IMR-90 (cell line): Measurements from ENCODE around the gene ABHD12. TPM values are rescaled to one million over a fixed set of nuclear protein-coding genes. Genes with fewer than 3 reads are reported as not detected.

Source experiments
- ATAC-seq: fragments of 200-7000 bp; cut with Tn5 transposase; 2 replicates; pipeline ENCODE4 v1.9.1; 2020; ENCODE audit warnings: low read depth, mild to moderate bottlenecking, moderate library complexity
- BruUV-seq: library from RNA; stranded (reverse); fragments of 400-500 nt; replicated peaks from 2 replicates; lab custom pipeline; 2021; lab: Mats Ljungman, UMichigan
- CTCF ChIA-PET: fragments of 300-600 bp; formaldehyde crosslinking; extraction: SDS; loops from one replicate; lab custom pipeline; 2021; ENCODE audit warnings: antibody characterized with exemption; lab: Yijun Ruan, JAX
- POLR2A ChIA-PET: fragments of 300-600 bp; sonication (Branson Sonifier 250); formaldehyde crosslinking; loops from one replicate; lab custom pipeline; 2022; ENCODE audit warnings: antibody characterized with exemption; ENCODE audit not compliant: unreplicated experiment; lab: Charles Lee
- DNase-seq: peaks from one replicate; pipeline ENCODE4 v3.0.0; 2013
- H2AFZ ChIP-seq: replicated peaks from 2 replicates; pipeline ENCODE3; 2013; ENCODE audit warnings: low read length, mild to moderate bottlenecking; ENCODE audit not compliant: poor library complexity
- H2AK5ac ChIP-seq: 2 replicates; pipeline ENCODE4 v1.6.1; 2013; ENCODE audit warnings: low read depth, low read length, inconsistent platforms
- H2AK9ac ChIP-seq: replicated peaks from 2 replicates; pipeline ENCODE3; 2013; ENCODE audit warnings: mild to moderate bottlenecking, low read depth, low read length, moderate library complexity; ENCODE audit not compliant: poor library complexity
- H2BK120ac ChIP-seq: 2 replicates; pipeline ENCODE4 v1.6.1; 2013; ENCODE audit warnings: low read depth, low read length, inconsistent platforms
- H2BK15ac ChIP-seq: 3 replicates; pipeline ENCODE4 v1.6.1; 2013; ENCODE audit warnings: low read depth, low read length, inconsistent platforms
- H2BK20ac ChIP-seq: 2 replicates; pipeline ENCODE4 v1.6.1; 2013; ENCODE audit warnings: low read depth, mild to moderate bottlenecking, inconsistent platforms, low read length, moderate library complexity
- H2BK5ac ChIP-seq: 2 replicates; pipeline ENCODE4 v1.6.1; 2013; ENCODE audit warnings: mild to moderate bottlenecking, low read depth, low read length, inconsistent platforms; ENCODE audit not compliant: poor library complexity, severe bottlenecking
- H3K14ac ChIP-seq: replicated peaks from 2 replicates; pipeline ENCODE4 v1.6.1; 2013; ENCODE audit warnings: low read depth, low read length, inconsistent platforms
- H3K18ac ChIP-seq: 2 replicates; pipeline ENCODE4 v1.6.1; 2013; ENCODE audit warnings: low read depth, low read length, control low read depth
- H3K23ac ChIP-seq: 2 replicates; pipeline ENCODE4 v1.6.1; 2013; ENCODE audit warnings: low read depth, low read length, inconsistent platforms
- H3K27ac ChIP-seq: 2 replicates; pipeline ENCODE4 v1.5.1; 2013; ENCODE audit warnings: mild to moderate bottlenecking, control low read depth, low read length; ENCODE audit not compliant: insufficient read depth
- H3K27me3 ChIP-seq: 2 replicates; pipeline ENCODE4 v1.6.1; 2013; ENCODE audit warnings: low read length; ENCODE audit not compliant: control insufficient read depth, insufficient read depth
- H3K36me3 ChIP-seq: 2 replicates; pipeline ENCODE4 v1.6.1; 2013; ENCODE audit warnings: low read length, mixed read lengths; ENCODE audit not compliant: control insufficient read depth, insufficient read depth
- H3K4ac ChIP-seq: 2 replicates; pipeline ENCODE4 v1.6.1; 2013; ENCODE audit warnings: low read depth, low read length, inconsistent platforms
- H3K4me1 ChIP-seq: 2 replicates; pipeline ENCODE4 v1.6.1; 2013; ENCODE audit warnings: low read length, mixed read lengths; ENCODE audit not compliant: control insufficient read depth, insufficient read depth
- H3K4me2 ChIP-seq: 2 replicates; pipeline ENCODE4 v1.6.1; 2013; ENCODE audit warnings: low read depth, mild to moderate bottlenecking, control low read depth, low read length, moderate library complexity
- H3K4me3 ChIP-seq: 2 replicates; pipeline ENCODE4 v1.5.1; 2013; ENCODE audit warnings: low read depth, mild to moderate bottlenecking, control low read depth, low read length, moderate library complexity; ENCODE audit not compliant: insufficient read depth
- H3K56ac ChIP-seq: 2 replicates; pipeline ENCODE4 v1.6.1; 2013; ENCODE audit warnings: low read length, inconsistent platforms; ENCODE audit not compliant: insufficient read depth; ENCODE audit errors: extremely low read depth
- H3K79me1 ChIP-seq, 2 experiments: 2 replicates each; pipeline ENCODE4 v1.6.1; 2013; ENCODE audit warnings: low read length in 2 of 2, inconsistent platforms in 1 of 2, low read depth in 1 of 2
- H3K9ac ChIP-seq: 2 replicates; pipeline ENCODE4 v1.6.1; 2013; ENCODE audit warnings: low read depth, low read length, control low read depth
- H3K9me1 ChIP-seq: 2 replicates; pipeline ENCODE4 v1.6.1; 2013; ENCODE audit warnings: low read length, inconsistent platforms; ENCODE audit not compliant: insufficient read depth
- H3K9me3 ChIP-seq: 2 replicates; pipeline ENCODE4 v1.6.1; 2013; ENCODE audit warnings: low read length; ENCODE audit not compliant: control insufficient read depth, insufficient read depth
- H4K20me1 ChIP-seq: 2 replicates; pipeline ENCODE4 v1.6.1; 2013; ENCODE audit warnings: low read length, inconsistent platforms; ENCODE audit not compliant: insufficient read depth
- H4K5ac ChIP-seq: 2 replicates; pipeline ENCODE4 v1.6.1; 2013; ENCODE audit warnings: mild to moderate bottlenecking, low read depth, low read length, control low read depth
- H4K8ac ChIP-seq, 2 experiments: 2 replicates each; pipeline ENCODE4 v1.6.1; 2013; ENCODE audit warnings: low read depth in 2 of 2, low read length in 2 of 2, control low read depth in 1 of 2, inconsistent platforms in 1 of 2
- H4K91ac ChIP-seq: 2 replicates; pipeline ENCODE4 v1.6.1; 2013; ENCODE audit warnings: low read depth, low read length, inconsistent platforms; ENCODE audit not compliant: insufficient read depth
- BHLHE40 ChIP-seq: fragments of 150-350 bp; IDR thresholded peaks from 2 replicates; pipeline ENCODE4 v1.6.1; 2016; ENCODE audit warnings: mild to moderate bottlenecking, low read depth, low read length
- CEBPB ChIP-seq: IDR thresholded peaks from 2 replicates; pipeline ENCODE4 v1.6.1; 2012; ENCODE audit warnings: low read depth, low read length, improper control_type of control experiment
- CHD1 ChIP-seq: IDR thresholded peaks from 2 replicates; pipeline ENCODE4 v1.6.1; 2012; ENCODE audit warnings: low read depth, low read length, improper control_type of control experiment
- ELK1 ChIP-seq: fragments of 150-350 bp; IDR thresholded peaks from 2 replicates; pipeline ENCODE4 v1.6.1; 2016; ENCODE audit warnings: low read depth, mild to moderate bottlenecking, low read length, moderate library complexity, borderline replicate concordance
- FOS ChIP-seq: fragments of 150-350 bp; IDR thresholded peaks from 2 replicates; pipeline ENCODE4 v1.6.1; 2016; ENCODE audit warnings: low read depth, low read length
- MAFK ChIP-seq: IDR thresholded peaks from 2 replicates; pipeline ENCODE4 v1.6.1; 2012; ENCODE audit warnings: low read depth, low read length, improper control_type of control experiment
- MAZ ChIP-seq: IDR thresholded peaks from 2 replicates; pipeline ENCODE4 v1.6.1; 2012; ENCODE audit warnings: low read depth, mild to moderate bottlenecking, low read length, improper control_type of control experiment, moderate library complexity, borderline replicate concordance
- MXI1 ChIP-seq: IDR thresholded peaks from 2 replicates; pipeline ENCODE4 v1.6.1; 2012; ENCODE audit warnings: low read depth, mild to moderate bottlenecking, low read length, moderate library complexity, borderline replicate concordance
- NFE2L2 ChIP-seq: fragments of 150-350 bp; IDR thresholded peaks from 2 replicates; pipeline ENCODE4 v1.6.1; 2016; ENCODE audit warnings: low read depth, mild to moderate bottlenecking, low read length
- POLR2A ChIP-seq: IDR thresholded peaks from 2 replicates; pipeline ENCODE4 v1.6.1; 2012; ENCODE audit warnings: mild to moderate bottlenecking, low read depth, low read length
- RAD21 ChIP-seq: IDR thresholded peaks from 2 replicates; pipeline ENCODE4 v1.6.1; 2012; ENCODE audit warnings: low read length, improper control_type of control experiment
- RCOR1 ChIP-seq: IDR thresholded peaks from 2 replicates; pipeline ENCODE4 v1.6.1; 2012; ENCODE audit warnings: mild to moderate bottlenecking, low read length, improper control_type of control experiment; ENCODE audit not compliant: insufficient replicate concordance
- RFX5 ChIP-seq: IDR thresholded peaks from 2 replicates; pipeline ENCODE4 v1.8.0; 2012; ENCODE audit warnings: low read depth, mild to moderate bottlenecking, low read length, moderate library complexity
- SMC3 ChIP-seq: fragments of 150-350 bp; IDR thresholded peaks from 2 replicates; pipeline ENCODE4 v1.6.1; 2016; ENCODE audit warnings: low read depth, mild to moderate bottlenecking, antibody characterized with exemption, low read length, moderate library complexity
- USF2 ChIP-seq: fragments of 150-350 bp; IDR thresholded peaks from 2 replicates; pipeline ENCODE4 v1.6.1; 2017; ENCODE audit warnings: mild to moderate bottlenecking, antibody characterized with exemption, low read length, low read depth
- WGBS, 2 experiments: methylation state at CpG; one replicate each; pipeline versions ENCODE4 v1.1.5 to v1.1.7; 2013; ENCODE audit warnings: missing lambda C conversion rate in 2 of 2; ENCODE audit not compliant: insufficient read length in 1 of 2; ENCODE audit errors: extremely low coverage in 2 of 2; 5-methylcytosine and 5-hydroxymethylcytosine counted together
- dilution Hi-C: fragments of 300-500 bp; cut with HindIII; formaldehyde crosslinking; loops from one replicate; pipeline ENCODE4 v1.14.3; 2018; ENCODE audit warnings: low sequenced_read_pairs; ENCODE audit not compliant: unreplicated experiment
- in situ Hi-C: fragments of 300-500 bp; cut with MboI; formaldehyde crosslinking; loops from 3 replicates; pipeline ENCODE4 v1.14.3; 2019; ENCODE audit warnings: low sequenced_read_pairs, inconsistent platforms, mixed read lengths
- intact Hi-C: fragments of 100-400 bp; cut with micrococcal nuclease; formaldehyde crosslinking; loops from 2 replicates; pipeline ENCODE4 v1.10.0; 2022
- polyA plus RNA-seq, 3 experiments: library from polyadenylated mRNA; depleted of rRNA; stranded (reverse); fragments of >200 nt; gene quantifications; 2 replicates each; pipeline ENCODE4 v1.2.3, GENCODE V29; 2012; ENCODE audit warnings: low replicate concordance in 1 of 3
- total RNA-seq: library from RNA; depleted of rRNA; stranded (reverse); fragments of >200 nt; gene quantifications from 2 replicates; pipeline ENCODE4 v1.2.3, GENCODE V29; 2012
- TF ChIP-seq, protein P1 (sequence below): conservative IDR thresholded peaks from 2 replicates; pipeline ENCODE4 v1.5.1; 2012; ENCODE audit warnings: mild to moderate bottlenecking, low read depth, low read length, improper control_type of control experiment

Gene ABHD12
- total and polyA plus RNA-seq, 2 of the 4 experiments (the other 2 are of a cell fraction), result 80.7 to 108 TPM

DNA sequence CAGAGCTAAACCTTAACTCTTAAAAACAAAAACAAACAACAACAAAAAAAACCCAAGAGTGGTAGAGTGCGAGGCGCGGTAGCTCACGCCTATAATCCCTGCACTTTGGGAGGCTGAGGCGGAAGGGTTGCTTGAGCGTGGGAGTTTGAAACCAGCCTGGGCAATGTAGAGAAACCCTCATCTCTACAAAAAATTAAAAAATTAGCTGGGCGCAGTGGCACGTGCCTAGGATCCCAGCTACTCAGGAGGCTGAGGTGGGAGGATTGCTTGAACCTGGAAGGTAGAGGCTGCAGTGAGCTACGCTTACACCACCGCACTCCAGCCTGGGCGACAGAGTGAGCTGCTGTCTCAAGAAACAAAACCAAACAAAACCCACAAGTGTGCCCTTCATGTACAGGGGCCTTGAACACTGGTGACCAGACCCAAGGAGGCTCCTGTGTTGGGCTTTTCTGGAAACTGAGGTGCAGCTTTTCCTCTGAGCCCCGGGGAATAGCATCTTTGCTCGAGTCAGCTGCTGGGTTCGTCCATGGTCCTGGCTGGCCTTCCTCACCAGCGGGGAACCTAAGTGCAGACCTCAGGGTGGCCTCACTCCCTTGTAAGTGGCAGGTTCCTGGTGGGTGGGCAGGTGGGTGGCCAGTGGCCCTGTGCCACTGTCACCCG, 102.9 kb downstream of the ABHD12 start:
- DNase-seq (no peak), ATAC-seq (no peak)
- no peak overlapping the region for H3K4ac ChIP-seq
- no peak overlapping the region for H2AK9ac ChIP-seq
- no peak overlapping the region for H2AFZ ChIP-seq
- no peak overlapping the region for H3K27ac ChIP-seq
- no peak overlapping the region for H4K91ac ChIP-seq
- CTCF ChIA-PET, result no interaction called here
- POLR2A ChIA-PET, result no interaction called here
- no peak overlapping the region for H3K4me3 ChIP-seq
- H2BK20ac ChIP-seq, result no peak overlapping the region
- H3K14ac ChIP-seq, result no peak overlapping the region
- peaks cover 5% of the 10 kb centered on the region for H4K20me1 ChIP-seq
- H3K27me3 ChIP-seq, result no peaks in the 10 kb centered on the region
- no peak overlapping the region for H3K9ac ChIP-seq
- in situ Hi-C loops, result no loop called here
- peaks cover 0 to 19% of the 10 kb centered on the region in 2 experiments; a peak in 2 of 4 replicates for H3K79me1 ChIP-seq
- no peak overlapping the region for H3K56ac ChIP-seq
- H3K4me1 ChIP-seq, result no peaks in the 10 kb centered on the region
- H3K36me3 ChIP-seq, result peaks cover 71% of the 10 kb centered on the region
- intact Hi-C loops, result no loop called here
- no peak overlapping the region for H4K8ac ChIP-seq
- H3K4me2 ChIP-seq, result no peak overlapping the region
- no peak overlapping the region for H4K5ac ChIP-seq
- no peak overlapping the region for H3K18ac ChIP-seq
- H2BK120ac ChIP-seq, result no peak overlapping the region
- no peak overlapping the region for H3K23ac ChIP-seq
- H3K9me1 ChIP-seq, result no peaks in the 10 kb centered on the region; the same call in 1 of the 2 replicates
- H3K9me3 ChIP-seq, result no peaks in the 10 kb centered on the region
- dilution Hi-C loops, result no loop called here
- no peak overlapping the region for H2AK5ac ChIP-seq
- H2BK5ac ChIP-seq, result no peak overlapping the region
- no TSS peak for BruUV-seq
- no CpG with 5 or more reads among the region's 16 CpGs for whole genome bisulfite sequencing, 2 experiments
- H2BK15ac ChIP-seq, result no peak overlapping the region
- no peak for TF ChIP-seq RCOR1
- TF ChIP-seq RFX5, result no peak
- no peak for TF ChIP-seq MXI1
- no peak for TF ChIP-seq MAFK
- no peak for TF ChIP-seq CHD1
- no peak for TF ChIP-seq POLR2A
- TF ChIP-seq NFE2L2, result no peak
- TF ChIP-seq, protein P1, sequence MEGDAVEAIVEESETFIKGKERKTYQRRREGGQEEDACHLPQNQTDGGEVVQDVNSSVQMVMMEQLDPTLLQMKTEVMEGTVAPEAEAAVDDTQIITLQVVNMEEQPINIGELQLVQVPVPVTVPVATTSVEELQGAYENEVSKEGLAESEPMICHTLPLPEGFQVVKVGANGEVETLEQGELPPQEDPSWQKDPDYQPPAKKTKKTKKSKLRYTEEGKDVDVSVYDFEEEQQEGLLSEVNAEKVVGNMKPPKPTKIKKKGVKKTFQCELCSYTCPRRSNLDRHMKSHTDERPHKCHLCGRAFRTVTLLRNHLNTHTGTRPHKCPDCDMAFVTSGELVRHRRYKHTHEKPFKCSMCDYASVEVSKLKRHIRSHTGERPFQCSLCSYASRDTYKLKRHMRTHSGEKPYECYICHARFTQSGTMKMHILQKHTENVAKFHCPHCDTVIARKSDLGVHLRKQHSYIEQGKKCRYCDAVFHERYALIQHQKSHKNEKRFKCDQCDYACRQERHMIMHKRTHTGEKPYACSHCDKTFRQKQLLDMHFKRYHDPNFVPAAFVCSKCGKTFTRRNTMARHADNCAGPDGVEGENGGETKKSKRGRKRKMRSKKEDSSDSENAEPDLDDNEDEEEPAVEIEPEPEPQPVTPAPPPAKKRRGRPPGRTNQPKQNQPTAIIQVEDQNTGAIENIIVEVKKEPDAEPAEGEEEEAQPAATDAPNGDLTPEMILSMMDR, result no peak
- no peak for TF ChIP-seq RAD21
- TF ChIP-seq SMC3, result no peak
- no peak for TF ChIP-seq USF2
- TF ChIP-seq MAZ, result no peak
- TF ChIP-seq CEBPB, result no peak
- no peak for TF ChIP-seq FOS
- no peak for TF ChIP-seq BHLHE40
- TF ChIP-seq ELK1, result no peak
